PC-3 (cell line): ENCODE data around the gene USF2.
"Not testable (repeated sequence)": the region's sequence is repeated elsewhere in the genome, so short reads cannot be mapped to it uniquely, and the experiment has no call there.

Source experiments
- CTCF ChIP-seq: fragments of 300-600 bp; sonication (generic); conservative IDR thresholded peaks from 2 replicates; pipeline ENCODE4 v1.5.1; 2017; ENCODE audit warnings: antibody characterized with exemption, low read depth, mild to moderate bottlenecking, low read length
- EZH2 ChIP-seq: fragments of 300-600 bp; sonication (generic); IDR thresholded peaks from one replicate; pipeline ENCODE4 v1.6.1; 2017; ENCODE audit warnings: antibody characterized with exemption, mild to moderate bottlenecking, low read length; ENCODE audit not compliant: unreplicated experiment

GRCh38 chr19:35285465-35285864, 16.7 kb downstream of the USF2 start:
- not testable (repeated sequence) for TF ChIP-seq EZH2, CTCF
